Ramos (cell line): ENCODE results near the gene IRF2BPL.

Experiments used
- in situ Hi-C: fragments of 300-500 bp; cut with MboI; formaldehyde crosslinking; loops from one replicate; pipeline ENCODE4 v1.14.3; 2022; ENCODE audit warnings: low sequenced_read_pairs; ENCODE audit not compliant: unreplicated experiment

Gene IRF2BPL

DNA sequence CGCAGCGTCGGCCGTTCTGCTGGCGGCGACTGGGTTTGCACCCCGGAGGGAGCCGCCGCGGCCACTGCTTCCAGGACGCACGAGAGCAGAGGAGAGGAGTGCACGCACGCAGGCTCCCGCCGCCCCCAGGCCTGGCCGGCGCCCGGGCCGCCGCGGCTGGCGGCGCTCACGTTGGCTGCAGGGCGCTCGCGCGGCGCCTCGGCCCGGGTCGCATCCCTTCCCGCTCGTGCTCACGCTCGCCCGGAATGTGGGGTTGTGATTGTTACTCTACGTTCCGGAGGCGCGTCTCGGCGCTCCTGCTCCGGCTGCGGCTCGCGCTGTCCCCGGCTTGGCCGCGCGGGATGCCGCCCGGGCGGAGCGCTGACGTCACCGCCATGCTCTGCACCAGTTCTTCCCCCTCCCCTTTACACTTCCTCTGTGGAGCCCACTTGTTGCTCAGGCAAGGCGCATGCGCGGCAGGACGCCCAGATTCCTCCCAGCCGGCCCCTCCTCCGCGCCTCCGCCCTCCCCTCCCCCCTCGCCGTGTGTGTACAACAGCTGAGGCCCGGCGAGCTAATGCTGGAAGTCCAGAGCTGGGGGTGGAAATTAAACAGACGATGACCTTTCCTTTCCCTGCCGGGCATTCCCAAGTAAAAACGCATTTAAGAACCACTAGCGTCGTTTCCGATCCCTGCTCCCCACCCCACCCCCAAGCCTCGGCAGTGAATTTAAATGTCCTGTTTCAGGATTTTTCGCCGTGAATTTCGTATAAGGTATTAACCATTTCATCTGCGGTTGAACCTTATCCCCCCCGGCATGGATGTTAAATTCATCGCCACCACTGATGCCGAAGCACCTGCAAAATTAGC, at the start of gene IRF2BPL:
TSS of gene IRF2BPL (minus strand) at position 325 of the 848 bp plus-strand sequence. CDS start 916 bp downstream, outside the sequence.
- in situ Hi-C loops: no loop called here

- in situ Hi-C loops: no loop called here
Measured at GRCh38 chr14:77077040-77077439, 48.5 kb upstream of the IRF2BPL start.

DNA sequence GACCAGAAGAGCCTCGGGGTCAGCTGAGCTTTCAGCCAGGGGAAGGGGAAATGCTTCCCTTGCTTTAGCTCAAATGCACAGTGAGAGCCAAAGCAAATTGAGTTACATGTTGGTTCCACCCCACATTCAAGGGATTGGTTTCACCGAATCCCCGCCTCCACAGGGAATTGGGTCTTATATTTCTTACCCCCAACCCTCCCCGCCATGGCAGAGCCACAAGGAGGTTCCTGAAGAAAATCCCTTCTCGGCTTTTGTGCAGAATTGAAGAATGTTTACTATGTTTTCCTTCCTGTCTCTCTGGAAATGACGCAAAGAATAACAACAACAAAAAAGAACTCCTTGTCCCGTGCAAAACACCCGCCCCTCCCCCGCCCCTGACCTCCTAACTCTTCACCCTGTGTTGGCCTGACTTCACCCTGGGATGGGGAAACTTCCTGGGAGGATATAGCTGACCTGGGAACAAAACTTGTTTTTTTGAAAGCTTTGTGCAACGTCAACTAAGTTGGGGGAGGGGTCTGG, 47.7 kb upstream of the IRF2BPL start:
- in situ Hi-C loops: no loop called here

GRCh38 chr14:77074969-77075368, 46.5 kb upstream of the IRF2BPL start:
- in situ Hi-C loops: no loop called here

GRCh38 chr14:77071938-77072388, 43.5 kb upstream of the IRF2BPL start:
- in situ Hi-C loops: no loop called here

DNA sequence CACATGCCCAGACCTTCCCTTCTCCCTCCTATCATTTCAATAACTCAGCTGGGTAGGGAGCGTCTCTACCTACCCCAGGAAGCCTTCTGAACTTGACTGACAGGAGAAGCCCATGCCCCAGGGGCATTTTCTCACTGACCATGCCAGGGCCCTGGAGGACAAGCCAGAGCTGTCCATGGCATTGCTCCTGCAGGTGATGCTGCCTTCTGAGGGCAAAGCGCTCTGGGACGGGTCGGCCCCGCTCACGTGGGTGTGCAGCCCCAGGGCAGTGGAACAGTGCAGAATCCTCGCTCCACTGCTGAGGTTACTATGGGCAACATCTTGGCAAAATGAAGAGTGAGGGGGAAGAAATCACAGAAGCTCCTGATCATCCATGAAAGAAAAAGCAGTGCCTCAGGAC, 41.0 kb upstream of the IRF2BPL start:
- in situ Hi-C loops: no loop called here

GRCh38 chr14:77068517-77069200, 40.2 kb upstream of the IRF2BPL start:
- in situ Hi-C loops: no loop called here

GRCh38 chr14:77067632-77068516, 39.4 kb upstream of the IRF2BPL start:
- in situ Hi-C loops: no loop called here

- in situ Hi-C loops: no loop called here
Measured at GRCh38 chr14:77066578-77067172, 38.2 kb upstream of the IRF2BPL start.

- in situ Hi-C loops: no loop called here
Measured at GRCh38 chr14:77065851-77066577, 37.5 kb upstream of the IRF2BPL start.

DNA sequence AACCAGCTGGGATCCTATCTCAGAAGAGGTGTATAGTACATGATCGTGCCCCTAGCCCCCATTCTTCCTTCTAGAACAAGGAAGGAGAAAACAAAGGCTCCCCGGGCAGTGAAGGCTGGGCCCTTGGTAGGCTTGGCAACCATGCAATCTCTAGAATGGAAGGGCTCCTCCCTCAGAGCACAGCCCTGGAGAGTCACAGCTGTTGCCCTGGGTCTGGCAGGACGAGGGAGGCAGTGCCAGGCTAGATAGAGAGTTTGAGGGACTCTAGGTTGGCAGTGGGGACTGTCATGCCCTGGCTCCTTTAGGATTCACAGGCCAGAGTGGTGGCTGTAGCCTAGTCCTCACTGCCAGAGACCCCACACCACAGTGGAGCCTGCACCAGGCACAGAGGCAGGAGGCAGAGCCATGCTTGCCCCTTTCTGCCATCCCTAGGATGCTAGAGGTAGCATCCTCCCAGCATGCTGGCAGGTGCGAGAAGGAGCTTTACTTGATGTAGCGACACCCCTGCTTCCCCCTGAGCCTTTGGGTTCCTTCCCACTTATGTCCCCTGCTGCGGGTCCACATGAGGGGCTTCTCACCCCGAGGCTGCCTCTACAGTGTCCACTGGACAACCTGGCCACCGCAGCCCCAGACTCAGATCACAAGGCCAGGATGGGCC, 36.1 kb upstream of the IRF2BPL start:
- in situ Hi-C loops: no loop called here

DNA sequence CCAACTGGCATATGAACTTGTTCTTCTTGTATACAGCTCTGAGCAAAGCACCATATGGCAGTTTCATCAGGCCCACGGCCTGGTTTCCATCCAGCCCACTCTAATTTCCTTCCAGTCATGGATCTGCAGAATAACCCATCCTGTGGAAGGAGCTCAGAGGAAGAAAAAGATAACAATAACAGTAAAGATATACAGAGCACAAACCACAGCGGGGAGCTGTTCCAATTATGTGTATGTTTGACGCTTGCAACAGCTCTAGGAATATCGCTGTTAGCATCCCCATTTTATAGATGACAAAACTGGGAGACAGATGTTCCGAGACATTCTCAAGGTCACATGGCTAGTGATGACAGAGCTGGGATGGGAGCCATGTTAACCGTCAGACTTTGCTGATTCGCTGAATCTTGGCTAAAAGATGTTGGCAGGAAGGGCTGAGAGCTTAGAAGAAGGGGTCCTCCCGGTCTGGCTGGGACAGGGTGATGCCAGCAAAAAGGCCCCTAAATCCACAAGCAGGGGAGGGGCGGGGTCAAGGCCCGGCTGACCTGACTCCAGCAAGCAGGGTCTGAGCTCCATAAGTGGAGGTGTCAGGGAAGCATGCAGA, 35.2 kb upstream of the IRF2BPL start:
- in situ Hi-C loops: no loop called here

GRCh38 chr14:77062261-77062660, 33.8 kb upstream of the IRF2BPL start:
- in situ Hi-C loops: no loop called here

DNA sequence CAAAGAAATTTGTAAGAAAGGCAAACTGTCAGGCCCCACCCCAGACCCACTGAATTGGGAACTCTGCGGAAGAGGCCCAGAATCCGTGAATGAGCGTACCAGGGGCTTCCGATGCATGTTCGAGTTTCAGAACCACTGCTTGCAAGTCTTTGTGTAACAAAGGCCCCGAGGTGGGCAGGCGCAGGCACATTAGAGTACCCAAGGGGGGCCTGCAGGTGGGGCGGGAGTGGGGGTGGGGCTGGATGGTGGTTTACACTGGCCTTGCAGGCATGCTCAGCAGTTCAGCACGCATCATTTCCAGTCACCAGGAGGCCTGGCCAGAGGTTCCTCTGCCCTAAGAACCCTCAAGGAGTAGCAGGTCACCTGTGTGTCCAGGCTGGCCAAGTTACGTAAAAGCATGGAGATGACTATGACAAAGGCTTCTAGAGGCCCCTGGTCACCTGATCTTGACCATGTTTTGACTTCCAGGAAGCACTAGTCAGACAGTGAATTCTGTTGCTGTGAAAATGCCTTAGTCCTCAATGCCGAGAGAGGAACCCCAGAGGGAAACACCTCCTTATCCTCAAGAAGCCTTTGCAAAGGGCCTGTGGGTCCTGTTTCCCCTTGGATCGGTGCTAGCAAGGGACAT, 33.2 kb upstream of the IRF2BPL start:
- in situ Hi-C loops: no loop called here

GRCh38 chr14:77059276-77059915, 30.9 kb upstream of the IRF2BPL start:
- in situ Hi-C loops: loop anchor here (5.0 kb wide), 1 partner anchor 147 kb away; no protein-coding TSS in a partner anchor

DNA sequence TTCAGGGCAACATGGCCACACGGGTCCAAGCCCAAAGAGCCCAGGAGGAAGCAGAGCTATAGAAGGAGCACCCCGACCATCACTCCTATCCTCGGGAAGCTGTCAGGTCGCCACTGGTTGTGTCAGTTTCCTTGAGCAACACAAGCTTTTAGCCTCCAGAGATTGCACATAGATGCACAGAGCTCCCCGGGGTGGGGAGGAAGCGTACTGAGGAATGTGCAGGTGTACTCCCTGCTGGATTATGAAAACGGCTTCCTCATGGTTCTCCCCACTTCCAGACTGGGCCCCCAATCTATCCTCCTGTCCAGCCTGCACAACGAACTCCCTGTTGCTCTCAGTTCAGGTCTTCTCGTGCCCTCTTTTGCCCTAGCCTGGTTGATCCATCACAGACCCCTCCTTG, 30.3 kb upstream of the IRF2BPL start:
- in situ Hi-C loops: loop anchor here (5.0 kb wide), 1 partner anchor 146 kb away; no protein-coding TSS in a partner anchor

DNA sequence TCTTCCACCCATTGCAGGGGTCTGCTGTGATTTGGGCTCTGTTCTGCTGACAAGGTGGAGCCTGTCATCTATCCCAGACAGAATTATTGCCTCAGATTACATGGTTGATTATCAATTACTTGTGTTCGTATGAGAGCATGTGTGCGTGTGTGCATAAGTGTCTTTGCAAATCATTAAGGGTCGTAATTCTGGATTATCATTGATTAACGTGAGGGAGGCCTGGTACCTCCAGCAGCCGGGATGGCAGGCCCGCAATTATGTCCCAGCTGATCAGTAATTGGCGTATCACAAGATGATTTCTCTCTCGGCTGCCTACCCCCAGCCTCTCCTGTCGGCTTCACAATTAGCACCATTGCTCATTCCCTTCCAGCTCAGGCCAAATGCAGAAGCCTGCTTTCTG, 29.6 kb upstream of the IRF2BPL start:
- in situ Hi-C loops: loop anchor here (5.0 kb wide), 1 partner anchor 146 kb away; no protein-coding TSS in a partner anchor
